Neutrophil (primary cell): Measurements from ENCODE around the gene NR3C2.
"Not testable (repeated sequence)": the region's sequence is repeated elsewhere in the genome, so short reads cannot be mapped to it uniquely, and the experiment has no call there.

Experiments used
- H3K27ac ChIP-seq: fragments of 200-600 bp; sonication (generic); 2 replicates; pipeline ENCODE4 v1.5.1; 2016; ENCODE audit warnings: mild to moderate bottlenecking, moderate library complexity
- H3K27me3 ChIP-seq: fragments of 200-600 bp; sonication (generic); 2 replicates; pipeline ENCODE4 v1.6.0; 2016; ENCODE audit warnings: mild to moderate bottlenecking
- H3K36me3 ChIP-seq: fragments of 200-600 bp; sonication (generic); 2 replicates; pipeline ENCODE4 v1.5.1; 2017
- H3K4me1 ChIP-seq, 2 experiments: fragments of 200-600 bp in 1 of 2; sonication (generic) in 1 of 2; 1 replicate in 1 of 2; 2 replicates in 1 of 2; pipeline versions ENCODE4 v1.5.1 to v1.6.1; 2013 to 2016; ENCODE audit warnings: low read depth in 1 of 2, low read length in 1 of 2, mild to moderate bottlenecking in 1 of 2, moderate library complexity in 1 of 2; ENCODE audit not compliant: control insufficient read depth in 1 of 2, insufficient read depth in 1 of 2
- H3K4me3 ChIP-seq, 2 experiments: fragments of 200-600 bp in 1 of 2; sonication (generic) in 1 of 2; 1 replicate in 1 of 2; 2 replicates in 1 of 2; pipeline ENCODE4 v1.5.1; 2013 to 2016; ENCODE audit warnings: low read depth in 1 of 2, low read length in 1 of 2, mild to moderate bottlenecking in 1 of 2, moderate library complexity in 1 of 2
- H3K9me3 ChIP-seq: fragments of 200-600 bp; sonication (generic); 2 replicates; pipeline ENCODE4 v1.5.1; 2016
- TF ChIP-seq, protein P1 (sequence below): fragments of 200-600 bp; sonication (generic); IDR thresholded peaks from 2 replicates; pipeline ENCODE4 v1.5.1; 2016; ENCODE audit warnings: antibody characterized with exemption

The NR3C2 gene

DNA sequence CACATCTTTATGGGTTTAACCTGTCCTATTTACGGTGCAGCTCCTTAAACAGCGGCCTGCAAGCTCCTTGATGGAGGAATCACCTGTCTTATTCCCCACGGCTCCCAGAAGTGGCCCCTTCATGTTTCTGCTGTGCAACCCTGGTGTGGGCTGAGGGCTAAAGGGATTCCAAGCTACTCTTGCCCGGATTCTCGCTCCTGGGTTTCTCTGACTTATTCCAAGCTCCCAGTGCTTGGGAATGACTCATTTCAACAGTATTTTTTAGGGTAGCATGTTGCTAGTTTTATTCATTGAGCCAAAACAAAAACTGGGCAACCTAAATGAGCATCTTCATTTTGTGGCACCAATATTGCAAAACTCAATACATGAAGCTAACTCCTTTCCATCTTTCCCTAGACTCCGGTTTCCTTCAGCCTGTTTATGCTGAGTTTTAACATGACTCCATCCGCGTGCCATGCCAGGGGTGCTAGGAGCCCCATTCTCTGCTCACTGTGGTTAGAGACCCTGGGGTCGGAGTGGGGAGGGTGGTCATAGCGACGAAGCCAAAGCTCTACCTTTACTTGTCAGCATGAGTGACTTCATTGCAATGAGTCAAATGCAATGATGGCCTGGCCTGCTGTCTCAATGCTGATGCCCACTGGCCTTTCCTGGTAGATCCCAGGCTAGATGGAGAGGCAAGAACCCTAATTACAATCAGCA is 349.7 kb downstream of the NR3C2 start:
- H3K27me3 ChIP-seq: no peaks in the 10 kb centered on the region
- TF ChIP-seq, protein P1, sequence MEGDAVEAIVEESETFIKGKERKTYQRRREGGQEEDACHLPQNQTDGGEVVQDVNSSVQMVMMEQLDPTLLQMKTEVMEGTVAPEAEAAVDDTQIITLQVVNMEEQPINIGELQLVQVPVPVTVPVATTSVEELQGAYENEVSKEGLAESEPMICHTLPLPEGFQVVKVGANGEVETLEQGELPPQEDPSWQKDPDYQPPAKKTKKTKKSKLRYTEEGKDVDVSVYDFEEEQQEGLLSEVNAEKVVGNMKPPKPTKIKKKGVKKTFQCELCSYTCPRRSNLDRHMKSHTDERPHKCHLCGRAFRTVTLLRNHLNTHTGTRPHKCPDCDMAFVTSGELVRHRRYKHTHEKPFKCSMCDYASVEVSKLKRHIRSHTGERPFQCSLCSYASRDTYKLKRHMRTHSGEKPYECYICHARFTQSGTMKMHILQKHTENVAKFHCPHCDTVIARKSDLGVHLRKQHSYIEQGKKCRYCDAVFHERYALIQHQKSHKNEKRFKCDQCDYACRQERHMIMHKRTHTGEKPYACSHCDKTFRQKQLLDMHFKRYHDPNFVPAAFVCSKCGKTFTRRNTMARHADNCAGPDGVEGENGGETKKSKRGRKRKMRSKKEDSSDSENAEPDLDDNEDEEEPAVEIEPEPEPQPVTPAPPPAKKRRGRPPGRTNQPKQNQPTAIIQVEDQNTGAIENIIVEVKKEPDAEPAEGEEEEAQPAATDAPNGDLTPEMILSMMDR: no peak
- no peak overlapping the region for H3K27ac ChIP-seq
- no peaks in the 10 kb centered on the region for H3K4me1 ChIP-seq
- no peaks in the 10 kb centered on the region for H3K9me3 ChIP-seq
- no peaks in the 10 kb centered on the region for H3K36me3 ChIP-seq
- H3K4me3 ChIP-seq: no peak overlapping the region

DNA sequence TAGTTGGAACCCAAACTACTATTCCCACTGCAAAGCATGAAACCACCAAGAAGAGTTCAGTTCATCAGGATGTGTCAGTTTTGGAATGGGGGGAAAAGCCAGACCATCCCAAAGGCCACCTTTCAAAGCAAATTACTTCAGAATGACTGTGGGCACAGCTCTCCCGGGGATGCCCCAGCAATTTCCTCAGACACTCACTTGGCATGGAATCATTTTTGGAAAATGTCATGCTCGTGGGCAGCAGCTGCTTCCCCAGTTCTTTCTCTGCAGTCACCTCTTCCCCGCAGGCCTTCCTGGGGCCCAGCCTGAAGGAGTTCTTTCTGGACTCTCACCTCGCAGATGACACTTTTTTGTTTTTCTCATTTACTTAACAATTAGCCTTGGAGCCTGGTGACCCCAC is 350.3 kb downstream of the NR3C2 start:
- Histone ChIP-seq H3K4me3 (no peak overlapping the region), H3K4me1 (no peaks in the 10 kb centered on the region), H3K9me3 (no peaks in the 10 kb centered on the region), H3K27ac (no peak overlapping the region), H3K27me3 (no peaks in the 10 kb centered on the region), H3K36me3 (no peaks in the 10 kb centered on the region)
- TF ChIP-seq, protein P1: no peak

DNA sequence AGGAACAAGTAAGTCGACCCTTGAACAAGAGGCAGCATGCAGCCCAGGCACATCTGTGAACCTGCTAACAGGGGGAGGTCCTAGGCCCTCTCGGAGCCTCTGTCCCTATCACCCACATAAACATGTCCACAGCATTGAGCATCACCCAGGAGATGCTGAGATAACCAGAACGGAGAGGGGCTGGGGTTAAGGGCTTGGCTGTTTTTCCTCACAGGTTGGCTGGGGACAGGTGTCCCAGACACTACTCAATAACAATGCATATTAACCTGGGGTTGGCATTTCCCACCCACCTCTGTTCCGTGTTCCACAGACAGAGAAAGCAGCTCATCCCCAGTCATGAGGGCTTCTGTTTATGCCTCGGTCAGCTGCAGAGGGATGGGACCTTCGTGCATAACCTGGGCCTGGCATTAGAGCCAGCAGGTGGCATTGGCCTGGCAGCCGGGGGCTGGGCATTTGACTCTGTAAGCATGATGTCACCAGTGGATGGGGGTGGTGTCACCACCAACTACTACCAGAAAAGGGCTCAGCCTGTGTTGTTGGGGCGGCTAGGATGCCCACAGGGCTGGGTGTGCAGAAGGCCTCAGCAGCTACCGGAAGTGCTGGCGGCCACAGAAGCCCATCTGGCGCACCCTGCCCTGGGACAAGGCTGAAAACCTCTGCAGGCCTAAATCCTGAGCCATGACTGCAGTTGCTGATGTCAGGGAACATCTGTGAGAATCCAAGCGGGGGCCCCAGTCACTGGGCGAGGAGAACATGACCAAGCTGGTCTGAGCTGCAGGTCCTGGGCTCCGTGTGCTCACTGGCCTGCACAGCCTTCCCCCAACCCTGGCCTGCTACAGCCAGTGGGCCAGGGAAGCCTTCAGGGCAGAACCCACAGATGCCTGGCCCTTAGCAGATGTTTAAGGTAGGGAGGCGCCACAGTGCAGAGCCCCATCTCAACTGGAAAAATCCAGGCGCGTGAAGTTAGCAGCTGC is 351.4 kb downstream of the NR3C2 start:
- Histone ChIP-seq H3K4me3 (no peak overlapping the region), H3K9me3 (no peaks in the 10 kb centered on the region), H3K27me3 (no peaks in the 10 kb centered on the region), H3K36me3 (no peaks in the 10 kb centered on the region), H3K27ac (no peak overlapping the region), H3K4me1 (no peaks in the 10 kb centered on the region)
- TF ChIP-seq, protein P1: no peak

DNA sequence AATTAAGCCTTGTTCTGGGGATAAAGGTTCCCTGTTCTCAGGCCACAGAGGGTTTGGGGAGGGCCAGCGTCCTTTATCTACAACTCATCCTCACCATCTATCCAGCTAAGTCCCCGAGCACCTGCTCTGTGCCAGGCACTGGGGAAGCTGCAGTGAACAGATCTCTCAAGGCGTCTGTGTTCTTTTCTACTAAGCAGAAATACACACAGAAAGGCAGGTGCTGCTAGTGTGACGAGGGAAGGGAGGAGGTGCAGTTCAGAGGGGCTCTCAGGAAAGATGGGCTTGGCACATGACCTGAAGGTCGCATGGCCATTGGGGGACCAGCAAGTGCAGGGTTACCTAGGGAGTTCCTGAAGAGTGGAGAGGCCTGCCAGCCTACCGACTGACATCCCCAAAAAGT is 352.2 kb downstream of the NR3C2 start:
- H3K9me3 ChIP-seq: no peaks in the 10 kb centered on the region
- TF ChIP-seq, protein P1: no peak
- no peak overlapping the region for H3K4me3 ChIP-seq
- no peak overlapping the region for H3K27ac ChIP-seq
- no peaks in the 10 kb centered on the region for H3K36me3 ChIP-seq
- H3K4me1 ChIP-seq: no peaks in the 10 kb centered on the region
- H3K27me3 ChIP-seq: no peaks in the 10 kb centered on the region

DNA sequence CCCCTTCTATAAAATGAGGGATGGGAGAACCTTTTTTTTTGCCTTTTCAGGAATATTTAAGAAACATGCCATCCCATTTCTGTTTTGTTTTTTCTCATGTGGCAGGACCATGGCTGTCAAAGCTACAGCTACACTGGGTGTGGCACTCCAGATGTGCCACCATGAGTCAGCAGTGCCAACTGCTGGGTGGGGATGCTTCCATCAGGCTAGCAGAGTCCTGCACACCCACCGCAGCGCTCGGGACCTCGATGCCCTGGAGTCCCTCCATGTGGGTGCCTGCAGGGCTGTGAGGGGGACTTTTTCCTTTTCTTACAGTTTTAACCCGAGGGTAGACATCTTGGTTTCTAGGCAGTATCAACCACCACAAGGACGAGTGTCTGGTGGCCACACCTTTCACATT is 352.6 kb downstream of the NR3C2 start:
- H3K4me1 ChIP-seq: no peaks in the 10 kb centered on the region
- no peaks in the 10 kb centered on the region for H3K27me3 ChIP-seq
- TF ChIP-seq, protein P1: no peak
- H3K36me3 ChIP-seq: no peaks in the 10 kb centered on the region
- no peak overlapping the region for H3K4me3 ChIP-seq
- H3K27ac ChIP-seq: no peak overlapping the region
- H3K9me3 ChIP-seq: no peaks in the 10 kb centered on the region

DNA sequence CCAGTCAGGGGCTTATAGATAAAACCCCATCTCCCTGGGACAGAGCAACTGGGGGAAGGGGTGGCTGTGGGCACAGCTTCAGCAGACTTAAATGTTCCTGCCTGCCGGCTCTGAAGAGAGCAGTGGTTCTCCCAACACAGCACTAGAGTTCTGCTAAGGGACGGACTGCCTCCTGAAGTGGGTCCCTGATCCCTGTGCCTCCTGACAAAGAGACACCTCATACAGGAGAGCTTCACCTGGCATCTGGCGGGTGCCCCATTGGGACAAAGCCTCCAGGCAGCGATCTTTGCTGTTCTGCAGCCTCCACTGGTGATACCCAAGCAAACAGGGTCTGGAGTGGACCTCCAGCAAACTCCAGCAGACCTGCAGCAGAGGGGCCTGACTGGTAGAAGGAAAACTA is 359.1 kb downstream of the NR3C2 start:
- not testable (repeated sequence) for H3K36me3 ChIP-seq, H3K9me3 ChIP-seq

More for the DNA sequence above, 359.1 kb downstream of the NR3C2 start:
- H3K27me3 ChIP-seq, H3K27ac ChIP-seq, H3K4me1 ChIP-seq, H3K4me3 ChIP-seq: not testable (repeated sequence)
